Bronchial epithelial cell (primary cell): Measurements from ENCODE around the gene CHMP2A. TPM values are rescaled to one million over a fixed set of nuclear protein-coding genes. Genes with fewer than 3 reads are reported as not detected.

Experiments
- DNase-seq: peaks from one replicate; pipeline ENCODE4 v3.0.0-alpha.2; 2010; ENCODE audit warnings: low read depth
- FAIRE-seq: peaks from 2 replicates; lab custom pipeline; 2011; peaks lifted over from hg19 to GRCh38; lab: Jason Lieb, UNC
- H3K27me3 ChIP-seq: 2 replicates; pipeline ENCODE4 v1.5.1; 2011; ENCODE audit warnings: low read length; ENCODE audit not compliant: control insufficient read depth, insufficient read depth
- H3K36me3 ChIP-seq: 2 replicates; pipeline ENCODE4 v1.5.1; 2011; ENCODE audit warnings: low read length; ENCODE audit not compliant: control insufficient read depth, insufficient read depth
- H3K4me3 ChIP-seq: 2 replicates; pipeline ENCODE4 v1.5.1; 2011; ENCODE audit warnings: mild to moderate bottlenecking, low read depth, low read length, control low read depth
- CTCF ChIP-seq: IDR thresholded peaks from 2 replicates; pipeline ENCODE4 v1.5.1; 2011; ENCODE audit warnings: mild to moderate bottlenecking, moderate library complexity, low read length, control low read depth, inconsistent platforms; ENCODE audit not compliant: insufficient read depth, severe bottlenecking
- total RNA-seq: library from RNA; depleted of rRNA; stranded (reverse); fragments of >200 nt; gene quantifications from 2 replicates; pipeline ENCODE4 v1.2.1, GENCODE V29; 2014

CHMP2A gene
- total RNA-seq, 1 donor from 2014 or later: 166 TPM

GRCh38 chr19:58573658-58574164 lies 18.8 kb upstream of the CHMP2A start:
- no peak for TF ChIP-seq CTCF
- FAIRE-seq (no peak), DNase-seq (no peak)
- Histone ChIP-seq H3K36me3 (peaks cover 14% of the 10 kb centered on the region), H3K4me3 (peak overlapping the region; percentile 95), H3K27me3 (no peaks in the 10 kb centered on the region)

GRCh38 chr19:58572818-58573657 lies 18.1 kb upstream of the CHMP2A start, which contains the start of gene MZF1:
Gene MZF1, minus strand, starts transcription at chr19:58573335. Its CDS starts 1,946 bp downstream, at chr19:58571389.
- DNase-seq (peak; percentile 99), FAIRE-seq (no peak)
- Histone ChIP-seq H3K27me3 (no peaks in the 10 kb centered on the region), H3K4me3 (peak within 1 kb of the TSS; percentile 95), H3K36me3 (peaks cover 16% of the 10 kb centered on the region)
- peak; percentile 11 for TF ChIP-seq CTCF

- DNase-seq: no peak
- TF ChIP-seq CTCF: no peak
- Histone ChIP-seq H3K27me3 (no peaks in the 10 kb centered on the region), H3K4me3 (peak overlapping the region; percentile 95), H3K36me3 (peaks cover 19% of the 10 kb centered on the region)
- FAIRE-seq: no peak
Measured at GRCh38 chr19:58572026-58572817, 17.3 kb upstream of the CHMP2A start.

- Histone ChIP-seq H3K4me3 (no peak overlapping the region), H3K36me3 (peaks cover 19% of the 10 kb centered on the region), H3K27me3 (no peaks in the 10 kb centered on the region)
- FAIRE-seq (no peak), DNase-seq (no peak)
- TF ChIP-seq CTCF: no peak
Measured at GRCh38 chr19:58571575-58571947, 16.7 kb upstream of the CHMP2A start.

GRCh38 chr19:58570770-58571574 lies 16.1 kb upstream of the CHMP2A start:
- peaks cover 19% of the 10 kb centered on the region for H3K36me3 ChIP-seq
- no peak overlapping the region for H3K4me3 ChIP-seq
- no peaks in the 10 kb centered on the region for H3K27me3 ChIP-seq
- no peak for TF ChIP-seq CTCF
- no peak for DNase-seq
- FAIRE-seq: no peak
